Lower leg skin (tissue), 4 donors: ENCODE results near the gene LRRC25. TPM values are rescaled to one million over a fixed set of nuclear protein-coding genes. Genes with fewer than 3 reads are reported as not detected.

Experiments
- DNase-seq, 2 donors: peaks; one replicate each; pipeline ENCODE4 v3.0.0-alpha.2; 2019; ENCODE audit warnings: low spot score in 2 of 2
- H3K4me3 ChIP-seq: fragments of 200-600 bp; sonication (generic); 2 replicates; pipeline ENCODE4 v1.5.1; 2017; ENCODE audit warnings: mild to moderate bottlenecking, low read depth; ENCODE audit not compliant: poor library complexity, severe bottlenecking
- CTCF ChIP-seq, 3 donors: fragments of 450-650 bp; IDR thresholded peaks; one replicate each; pipeline ENCODE4 v1.5.1; 2016; ENCODE audit warnings: antibody characterized with exemption in 3 of 3, mild to moderate bottlenecking in 3 of 3, moderate library complexity in 2 of 3
- POLR2A ChIP-seq, 2 donors: fragments of 450-650 bp; IDR thresholded peaks; one replicate each; pipeline ENCODE4 v1.6.1; 2016 to 2017; ENCODE audit warnings: antibody characterized with exemption in 2 of 2, mild to moderate bottlenecking in 1 of 2, moderate library complexity in 1 of 2
- WGBS, 2 donors: methylation state at CpG; one replicate each; pipeline ENCODE4 v1.1.5; 2018; 5-methylcytosine and 5-hydroxymethylcytosine counted together
- intact Hi-C: fragments of 100-400 bp; cut with DNase I; formaldehyde crosslinking; loops from one replicate; pipeline ENCODE4 v1.15.0; 2023; ENCODE audit warnings: low total_unique reads
- total RNA-seq, 4 donors: library from RNA; depleted of rRNA; stranded (reverse); fragments of >200 nt; gene quantifications; one replicate each; pipeline ENCODE4 v1.1.0, GENCODE V29; 2016

The LRRC25 gene
- total RNA-seq, 4 donors from 2014 or later, result 1.2 to 3.4 (median 2.2) TPM; not detected in 1

GRCh38 chr19:18380843-18381242 is 16.6 kb downstream of the LRRC25 start:
- DNase-seq, result no peak
- TF ChIP-seq POLR2A (IDR thresholded peaks at IDR 0.05) (no peak), CTCF (IDR thresholded peaks at IDR 0.05) (no peak)
- H3K4me3 ChIP-seq, result no peak overlapping the region
- intact Hi-C loops, result no loop called here
- 65 to 73% methylated on average over 3 of the region's 3 CpGs for WGBS, 2 donors

- no peak for TF ChIP-seq CTCF (IDR thresholded peaks at IDR 0.05)
- no peak for TF ChIP-seq POLR2A (IDR thresholded peaks at IDR 0.05)
- peak; percentile 91 to 98 for DNase-seq
- no peak overlapping the region for H3K4me3 ChIP-seq
- WGBS, 2 donors, result 20 to 30% methylated on average over 22 of the region's 22 CpGs
- intact Hi-C loops, result loop anchor here (2.0 kb wide), 1 partner anchor 35 kb away; no protein-coding TSS in a partner anchor
Observed at GRCh38 chr19:18379803-18380747, 17.3 kb downstream of the LRRC25 start.

- intact Hi-C loops, result no loop called here
- no peak for TF ChIP-seq POLR2A (IDR thresholded peaks at IDR 0.05)
- TF ChIP-seq CTCF (IDR thresholded peaks at IDR 0.05), result no peak
- 79 to 84% methylated on average over 6 of the region's 6 CpGs for WGBS, 2 donors
- no peak overlapping the region for H3K4me3 ChIP-seq
- DNase-seq, result no peak
Observed at GRCh38 chr19:18377026-18377425, 20.4 kb downstream of the LRRC25 start.

- WGBS, 2 donors, result 20% methylated on average over 17 of the region's 17 CpGs
Observed at GRCh38 chr19:18373892-18374629, 23.4 kb downstream of the LRRC25 start.

GRCh38 chr19:18373407-18373891 is 24.0 kb downstream of the LRRC25 start:
- no peak for DNase-seq
- TF ChIP-seq POLR2A (IDR thresholded peaks at IDR 0.05), result no peak
- TF ChIP-seq CTCF (IDR thresholded peaks at IDR 0.05), result no peak
- intact Hi-C loops, result no loop called here
- WGBS, 2 donors, result 49 to 54% methylated on average over 4 of the region's 4 CpGs
- H3K4me3 ChIP-seq, result no peak overlapping the region

More at GRCh38 chr19:18373892-18374629, 23.4 kb downstream of the LRRC25 start:
- no peak for TF ChIP-seq CTCF (IDR thresholded peaks at IDR 0.05)
- TF ChIP-seq POLR2A (IDR thresholded peaks at IDR 0.05), result no peak
- H3K4me3 ChIP-seq, result no peak overlapping the region
- intact Hi-C loops, result no loop called here
- DNase-seq, result peak; percentile 94 to 98
